Lower lobe of right lung (tissue), 2 donors: ENCODE data around the gene OPRL1. TPM values are rescaled to one million over a fixed set of nuclear protein-coding genes. Genes with fewer than 3 reads are reported as not detected.

ENCODE experiments used
- ATAC-seq, 2 donors: fragments of 200-7000 bp; cut with Tn5 transposase; one replicate each; pipeline ENCODE4 v1.9.1; 2020 to 2022; ENCODE audit warnings: mild to moderate bottlenecking in 2 of 2, moderate library complexity in 2 of 2
- DNase-seq: peaks from one replicate; pipeline ENCODE4 v3.0.0-alpha.2; 2020
- H3K27ac ChIP-seq: fragments of 200-600 bp; one replicate; pipeline ENCODE4 v1.8.0; 2022
- H3K27me3 ChIP-seq: fragments of 200-600 bp; one replicate; pipeline ENCODE4 v1.8.0; 2022; ENCODE audit warnings: low read depth
- H3K36me3 ChIP-seq: fragments of 200-600 bp; one replicate; pipeline ENCODE4 v1.8.0; 2022; ENCODE audit warnings: mild to moderate bottlenecking
- H3K4me1 ChIP-seq: fragments of 200-600 bp; one replicate; pipeline ENCODE4 v1.8.0; 2022
- H3K4me3 ChIP-seq: fragments of 200-600 bp; one replicate; pipeline ENCODE4 v1.8.0; 2022; ENCODE audit warnings: mild to moderate bottlenecking
- H3K9me3 ChIP-seq: fragments of 200-600 bp; one replicate; pipeline ENCODE4 v1.8.0; 2022
- CTCF ChIP-seq: fragments of 200-600 bp; IDR thresholded peaks from one replicate; pipeline ENCODE4 v1.8.0; 2022; ENCODE audit warnings: antibody characterized with exemption, mild to moderate bottlenecking
- intact Hi-C: fragments of 100-400 bp; cut with DNase I; formaldehyde crosslinking; loops from one replicate; pipeline ENCODE4 v1.11.0; 2022
- microRNA-seq: library from miRNA; unstranded; fragments of <30 nt; microRNA quantifications from one replicate; pipeline ENCODE4 v1.2.0, GENCODE V29; 2020; ENCODE audit warnings: borderline number of aligned reads
- total RNA-seq: library from RNA; stranded (reverse); fragmentation: NEBNext Ultra II Directional; extraction: Animal tissue kit (Norgen Biotek cat#: 25700); gene quantifications from one replicate; pipeline ENCODE4 v1.2.1, GENCODE V29; 2021
- donor health status: DM: no; HTN: yes; CAD: no; lungs with severe emphysema.

Gene OPRL1
- total RNA-seq, 1 donor from 2014 or later, result 2.6 TPM

GRCh38 chr20:64148581-64148980 lies 68.7 kb downstream of the OPRL1 start:
- H3K9me3 ChIP-seq, result no peaks in the 10 kb centered on the region
- H3K4me1 ChIP-seq, result no peaks in the 10 kb centered on the region
- H3K4me3 ChIP-seq, result no peak overlapping the region
- ATAC-seq, result no peak
- no peak for TF ChIP-seq CTCF
- H3K27ac ChIP-seq, result no peak overlapping the region
- no peaks in the 10 kb centered on the region for H3K36me3 ChIP-seq
- intact Hi-C loops, result no loop called here
- peaks cover 8% of the 10 kb centered on the region for H3K27me3 ChIP-seq
- DNase-seq, result peak; percentile 27

DNA sequence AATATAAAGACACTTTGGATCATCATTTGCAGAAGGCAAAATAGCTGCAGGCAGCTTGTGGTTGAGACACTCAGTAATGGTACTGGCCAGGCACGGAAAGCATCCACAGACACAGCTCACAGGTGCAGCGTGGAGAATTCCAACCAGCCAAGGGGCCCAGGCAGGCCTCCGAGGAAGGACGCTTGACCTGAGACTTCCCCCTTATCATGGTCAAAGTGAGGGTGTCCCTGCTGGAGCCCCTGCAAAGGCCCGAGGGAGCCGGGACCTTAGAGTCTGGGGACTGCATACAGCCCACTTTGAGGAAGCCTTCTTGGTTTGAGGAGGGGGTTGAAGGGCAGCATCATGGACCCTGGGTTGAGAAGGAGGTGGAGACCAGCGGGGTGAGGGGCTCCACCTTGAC lies 69.3 kb downstream of the OPRL1 start:
- no peaks in the 10 kb centered on the region for H3K9me3 ChIP-seq
- no peak for ATAC-seq
- DNase-seq, result peak; percentile 10
- H3K27me3 ChIP-seq, result peaks cover 8% of the 10 kb centered on the region
- no peaks in the 10 kb centered on the region for H3K36me3 ChIP-seq
- intact Hi-C loops, result no loop called here
- H3K4me3 ChIP-seq, result no peak overlapping the region
- TF ChIP-seq CTCF, result no peak
- no peak overlapping the region for H3K27ac ChIP-seq
- no peaks in the 10 kb centered on the region for H3K4me1 ChIP-seq

DNA sequence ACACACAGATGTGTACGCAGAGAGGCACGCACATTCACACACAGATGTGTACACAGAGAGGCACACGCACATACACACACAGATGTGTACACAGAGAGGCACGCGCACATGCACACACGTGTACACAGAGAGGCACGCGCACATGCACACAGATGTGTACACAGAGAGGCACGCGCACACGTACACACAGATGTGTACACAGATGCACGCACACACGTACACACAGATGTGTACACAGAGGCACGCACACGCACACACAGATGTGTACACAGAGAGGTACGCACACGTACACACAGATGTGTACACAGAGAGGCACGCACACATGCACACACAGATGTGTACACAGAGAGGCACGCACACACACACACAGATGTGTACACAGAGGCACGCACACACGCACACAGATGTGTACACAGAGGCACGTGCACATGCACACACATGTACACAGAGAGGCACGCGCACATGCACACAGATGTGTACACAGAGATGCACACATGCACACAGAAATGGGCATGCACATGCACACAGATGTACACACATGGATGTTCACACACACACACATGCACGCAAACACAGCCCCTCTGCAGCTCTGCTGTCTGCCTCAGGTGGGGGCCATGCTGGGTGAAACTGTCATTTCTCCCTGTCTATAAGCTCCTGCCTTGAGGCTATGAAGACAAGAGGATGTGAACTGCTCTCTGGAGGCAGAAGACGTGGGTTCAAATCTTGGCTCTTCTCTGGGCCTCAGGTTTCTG lies 70.1 kb downstream of the OPRL1 start:
- intact Hi-C loops, result no loop called here
- DNase-seq (peak; percentile 27), ATAC-seq (no peak)
- Histone ChIP-seq H3K27ac (no peak overlapping the region), H3K4me1 (no peaks in the 10 kb centered on the region), H3K36me3 (no peaks in the 10 kb centered on the region), H3K4me3 (no peak overlapping the region), H3K9me3 (no peaks in the 10 kb centered on the region), H3K27me3 (peaks cover 8% of the 10 kb centered on the region)
- no peak for TF ChIP-seq CTCF

Small RNA genes lying within 50 kb of the gene (microRNA-seq; reads per million reads assigned to microRNA genes)
- gene MIR6813, result not detected

Other genes starting within 250 kb of the OPRL1 start
- 9.9 TPM for gene ZBTB46, start 248.8 kb upstream of the OPRL1 start, total RNA-seq
- not detected for gene ABHD16B, start 218.6 kb upstream of the OPRL1 start, total RNA-seq
- 76.9 TPM for gene TPD52L2, start 214.8 kb upstream of the OPRL1 start, total RNA-seq
- 54.5 TPM for gene DNAJC5, start 185.0 kb upstream of the OPRL1 start, total RNA-seq
- 31.5 TPM for gene UCKL1, start 123.7 kb upstream of the OPRL1 start, total RNA-seq
- 13.7 TPM for gene ZNF512B, start 110.2 kb upstream of the OPRL1 start, total RNA-seq
- gene SAMD10, start 100.4 kb upstream of the OPRL1 start, total RNA-seq, result 3.6 TPM
- gene PRPF6, start 99.0 kb upstream of the OPRL1 start, total RNA-seq, result 57.2 TPM
- 1.2 TPM for gene C20orf204, start 43.9 kb upstream of the OPRL1 start, total RNA-seq
- 48.3 TPM for gene SOX18, start 30.4 kb upstream of the OPRL1 start, total RNA-seq
- 38.8 TPM for gene TCEA2, start 16.9 kb upstream of the OPRL1 start, total RNA-seq
- 57.5 TPM for gene RGS19, start 564 bp upstream of the OPRL1 start, total RNA-seq
- gene LKAAEAR1, start 4.3 kb downstream of the OPRL1 start, total RNA-seq, result 0.97 TPM
- gene NPBWR2, start 27.5 kb downstream of the OPRL1 start, total RNA-seq, result not detected
- gene MYT1, start 84.4 kb downstream of the OPRL1 start, total RNA-seq, result not detected
- 65.8 TPM for gene PCMTD2, start 175.7 kb downstream of the OPRL1 start, total RNA-seq